Measurements from ENCODE around the gene TMC6. TPM values are rescaled to one million over a fixed set of nuclear protein-coding genes. Genes with fewer than 3 reads are reported as not detected.
"Not testable (repeated sequence)": the region's sequence is repeated elsewhere in the genome, so short reads cannot be mapped to it uniquely, and the experiment has no call there.

Gene TMC6
- total RNA-seq, 2 donors from 2014 or later, result 36.1 to 65.2 TPM

- intact Hi-C loops (cut with DNase I), result no loop called here
- WGBS, result 59% methylated on average over 4 of the region's 4 CpGs
- no peaks in the 10 kb centered on the region for H3K27me3 ChIP-seq (replicated peaks; ENCODE audit: insufficient read depth)
- TF ChIP-seq POLR2A (IDR thresholded peaks at IDR 0.05), result no peak
- no peak for TF ChIP-seq CTCF (IDR thresholded peaks at IDR 0.05)
- no peak for TF ChIP-seq POLR2AphosphoS5 (IDR thresholded peaks at IDR 0.05)
- peaks cover 0 to 3% of the 10 kb centered on the region in 2 donors for H3K36me3 ChIP-seq
- no peaks in the 10 kb centered on the region for H3K4me1 ChIP-seq (replicated peaks)
- H3K4me3 ChIP-seq, result no peak overlapping the region
- no peaks in the 10 kb centered on the region for H3K9me3 ChIP-seq
- no peak overlapping the region for H3K27ac ChIP-seq
- no peak for DNase-seq (ENCODE audit: low spot score)
These were observed 58.9 kb downstream of the TMC6 start for GRCh38 chr17:78069695-78070094.

GRCh38 chr17:78066976-78067375 is 61.6 kb downstream of the TMC6 start:
- DNase-seq (ENCODE audit: low spot score); H3K27me3 ChIP-seq (replicated peaks; ENCODE audit: insufficient read depth); H3K9me3 ChIP-seq; H3K27ac ChIP-seq; H3K4me1 ChIP-seq (replicated peaks); intact Hi-C loops (cut with DNase I); H3K4me3 ChIP-seq; H3K36me3 ChIP-seq: not testable (repeated sequence)
- WGBS, result 97% methylated on average over 4 of the region's 4 CpGs

GRCh38 chr17:78064708-78065107 is 63.8 kb downstream of the TMC6 start:
- Histone ChIP-seq H3K27ac (no peak overlapping the region), H3K36me3 (no peaks in the 10 kb centered on the region), H3K4me1 (replicated peaks) (no peaks in the 10 kb centered on the region), H3K4me3 (no peak overlapping the region), H3K27me3 (replicated peaks; ENCODE audit: insufficient read depth) (no peaks in the 10 kb centered on the region), H3K9me3 (no peaks in the 10 kb centered on the region)
- intact Hi-C loops (cut with DNase I), result no loop called here
- DNase-seq (ENCODE audit: low spot score), result no peak
- whole genome bisulfite sequencing, result 98% methylated on average over 4 of the region's 4 CpGs
- TF ChIP-seq POLR2AphosphoS5 (IDR thresholded peaks at IDR 0.05) (no peak), CTCF (IDR thresholded peaks at IDR 0.05) (no peak), POLR2A (IDR thresholded peaks at IDR 0.05) (no peak)

- Histone ChIP-seq H3K9me3 (no peaks in the 10 kb centered on the region), H3K27ac (no peak overlapping the region), H3K4me1 (replicated peaks) (no peaks in the 10 kb centered on the region), H3K36me3 (no peaks in the 10 kb centered on the region), H3K4me3 (no peak overlapping the region), H3K27me3 (replicated peaks; ENCODE audit: insufficient read depth) (no peaks in the 10 kb centered on the region)
- intact Hi-C loops (cut with DNase I), result no loop called here
- DNase-seq (ENCODE audit: low spot score), result no peak
- no peak for TF ChIP-seq CTCF (IDR thresholded peaks at IDR 0.05)
- TF ChIP-seq POLR2AphosphoS5 (IDR thresholded peaks at IDR 0.05), result no peak
- no peak for TF ChIP-seq POLR2A (IDR thresholded peaks at IDR 0.05)
These were observed 65.1 kb downstream of the TMC6 start for GRCh38 chr17:78063489-78063888.

- no peak overlapping the region for H3K27ac ChIP-seq
- 93% methylated on average over 2 of the region's 2 CpGs for WGBS
- no peaks in the 10 kb centered on the region for H3K36me3 ChIP-seq
- intact Hi-C loops (cut with DNase I), result no loop called here
- H3K9me3 ChIP-seq, result no peaks in the 10 kb centered on the region
- H3K4me1 ChIP-seq (replicated peaks), result no peaks in the 10 kb centered on the region
- no peak overlapping the region for H3K4me3 ChIP-seq
- no peaks in the 10 kb centered on the region for H3K27me3 ChIP-seq (replicated peaks; ENCODE audit: insufficient read depth)
- TF ChIP-seq CTCF (IDR thresholded peaks at IDR 0.05) (no peak), POLR2A (IDR thresholded peaks at IDR 0.05) (no peak), POLR2AphosphoS5 (IDR thresholded peaks at IDR 0.05) (no peak)
- DNase-seq (ENCODE audit: low spot score), result no peak
These were observed 66.0 kb downstream of the TMC6 start for GRCh38 chr17:78062596-78062995.

Small RNAs within 50 kb of the gene (small RNA-seq; reads per million reads assigned to genes)
- 0 reads per million in 2 donors for gene RNU6-625P

Other genes starting within 250 kb of the TMC6 start
- gene TNRC6C, start 170.1 kb downstream of the TMC6 start, total RNA-seq, result 10 to 100 TPM; 15.5 to 29.7 TPM
- gene TMC8, start 2.0 kb upstream of the TMC6 start, total RNA-seq, result 1 to 10 TPM; 1.2 to 3.3 TPM
- not detected for gene C17orf99, start 17.6 kb upstream of the TMC6 start, total RNA-seq
- gene SYNGR2, start 39.8 kb upstream of the TMC6 start, total RNA-seq, result 100 to 1,000 TPM; 133 to 284 TPM
- 10 to 100 TPM; 10.8 to 11.2 TPM for gene TK1, start 58.3 kb upstream of the TMC6 start, total RNA-seq
- gene AFMID, start 58.6 kb upstream of the TMC6 start, total RNA-seq, result 100 to 1,000 TPM; 116 to 122 TPM
- 1 to 10 TPM; 4.6 to 7.0 TPM for gene BIRC5, start 85.5 kb upstream of the TMC6 start, total RNA-seq
- not detected for gene TMEM235, start 102.9 kb upstream of the TMC6 start, total RNA-seq
- 10 to 100 TPM; 10.6 to 59.6 TPM for gene SOCS3, start 231.3 kb upstream of the TMC6 start, total RNA-seq
- 10 to 100 TPM; 29.2 to 57.4 TPM for gene PGS1, start 249.9 kb upstream of the TMC6 start, total RNA-seq